ENCODE results near the gene BSN. TPM values are rescaled to one million over a fixed set of nuclear protein-coding genes. Genes with fewer than 3 reads are reported as not detected.

The BSN gene
- total RNA-seq, 1 experiment from 2014 or later: 0.93 TPM

GRCh38 chr3:49650177-49650576, 95.9 kb downstream of the BSN start:
- DNase-seq: no peak
- intact Hi-C loops (cut with micrococcal nuclease; ENCODE audit: unreplicated experiment): no loop called here
- Histone ChIP-seq H3K9me3 (no peaks in the 10 kb centered on the region), H3K27me3 (replicated peaks; ENCODE audit: control insufficient read depth, insufficient read depth, low read length) (no peaks in the 10 kb centered on the region), H3K4me1 (no peaks in the 10 kb centered on the region), H3K36me3 (ENCODE audit: control insufficient read depth, insufficient read depth, low read length) (no peaks in the 10 kb centered on the region), H3K4me3 (ENCODE audit: low read depth, low read length) (no peak overlapping the region)
- no peak overlapping the region for H3K27ac Mint-ChIP-seq (ENCODE audit: unreplicated experiment)
- peaks cover 6% of the 10 kb centered on the region for H3K36me3 Mint-ChIP-seq (ENCODE audit: insufficient read depth, unreplicated experiment)
- no peak for TF ChIP-seq CTCF (IDR thresholded peaks at IDR 0.05; ENCODE audit: insufficient read depth in 1 of 2, low read depth in 1 of 2, low read length in 1 of 2, severe bottlenecking in 1 of 2, unreplicated experiment in 1 of 2)
- POLR2A ChIA-PET: no interaction called here
- H3K4me1 Mint-ChIP-seq (ENCODE audit: low read depth, unreplicated experiment): no peaks in the 10 kb centered on the region
- BruUV-seq (replicated peaks): no TSS peak
- H3K27me3 Mint-ChIP-seq (ENCODE audit: insufficient read depth, unreplicated experiment): no peaks in the 10 kb centered on the region
- no peaks in the 10 kb centered on the region for H3K9me3 Mint-ChIP-seq (ENCODE audit: unreplicated experiment)
- H3K4me3 Mint-ChIP-seq (ENCODE audit: unreplicated experiment): no peak overlapping the region
- CTCF ChIA-PET: no interaction called here

- ChIA-PET CTCF (no interaction called here), POLR2A (no interaction called here)
- Histone ChIP-seq H3K36me3 (ENCODE audit: control insufficient read depth, insufficient read depth, low read length) (no peaks in the 10 kb centered on the region), H3K27me3 (replicated peaks; ENCODE audit: control insufficient read depth, insufficient read depth, low read length) (no peaks in the 10 kb centered on the region), H3K4me3 (ENCODE audit: low read depth, low read length) (no peak overlapping the region), H3K4me1 (no peaks in the 10 kb centered on the region), H3K9me3 (no peaks in the 10 kb centered on the region)
- no TSS peak for BruUV-seq (replicated peaks)
- peaks cover 6% of the 10 kb centered on the region for H3K36me3 Mint-ChIP-seq (ENCODE audit: insufficient read depth, unreplicated experiment)
- DNase-seq: no peak
- no peak for TF ChIP-seq CTCF (IDR thresholded peaks at IDR 0.05; ENCODE audit: insufficient read depth in 1 of 2, low read depth in 1 of 2, low read length in 1 of 2, severe bottlenecking in 1 of 2, unreplicated experiment in 1 of 2)
- H3K4me3 Mint-ChIP-seq (ENCODE audit: unreplicated experiment): no peak overlapping the region
- no peaks in the 10 kb centered on the region for H3K4me1 Mint-ChIP-seq (ENCODE audit: low read depth, unreplicated experiment)
- no peaks in the 10 kb centered on the region for H3K9me3 Mint-ChIP-seq (ENCODE audit: unreplicated experiment)
- H3K27me3 Mint-ChIP-seq (ENCODE audit: insufficient read depth, unreplicated experiment): no peaks in the 10 kb centered on the region
- H3K27ac Mint-ChIP-seq (ENCODE audit: unreplicated experiment): no peak overlapping the region
- intact Hi-C loops (cut with micrococcal nuclease; ENCODE audit: unreplicated experiment): no loop called here
Measured at GRCh38 chr3:49650637-49651036, 96.4 kb downstream of the BSN start.

DNA sequence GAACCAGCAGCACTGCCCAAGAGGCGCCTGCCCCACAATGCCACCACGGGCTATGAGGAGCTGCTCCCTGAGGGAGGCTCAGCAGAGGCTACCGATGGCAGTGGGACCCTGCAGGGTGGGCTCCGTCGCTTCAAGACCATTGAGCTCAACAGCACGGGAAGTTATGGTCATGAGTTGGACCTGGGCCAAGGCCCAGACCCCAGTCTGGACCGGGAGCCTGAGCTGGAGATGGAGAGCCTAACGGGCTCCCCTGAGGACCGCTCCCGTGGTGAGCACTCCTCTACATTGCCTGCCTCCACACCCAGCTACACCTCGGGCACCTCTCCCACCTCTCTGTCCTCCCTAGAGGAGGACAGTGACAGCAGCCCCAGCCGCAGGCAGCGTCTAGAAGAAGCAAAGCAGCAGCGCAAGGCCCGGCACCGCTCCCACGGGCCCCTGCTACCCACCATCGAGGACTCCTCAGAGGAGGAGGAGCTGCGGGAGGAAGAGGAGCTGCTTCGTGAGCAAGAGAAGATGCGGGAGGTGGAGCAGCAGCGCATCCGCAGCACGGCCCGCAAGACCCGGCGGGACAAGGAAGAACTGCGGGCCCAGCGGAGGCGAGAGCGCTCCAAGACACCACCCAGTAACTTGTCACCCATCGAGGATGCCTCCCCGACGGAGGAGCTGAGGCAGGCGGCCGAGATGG, 98.1 kb downstream of the BSN start:
- H3K4me1 Mint-ChIP-seq (ENCODE audit: low read depth, unreplicated experiment): no peaks in the 10 kb centered on the region
- Histone ChIP-seq H3K4me3 (ENCODE audit: low read depth, low read length) (no peak overlapping the region), H3K27me3 (replicated peaks; ENCODE audit: control insufficient read depth, insufficient read depth, low read length) (no peaks in the 10 kb centered on the region), H3K4me1 (no peaks in the 10 kb centered on the region), H3K9me3 (no peaks in the 10 kb centered on the region), H3K36me3 (ENCODE audit: control insufficient read depth, insufficient read depth, low read length) (no peaks in the 10 kb centered on the region)
- no peaks in the 10 kb centered on the region for H3K9me3 Mint-ChIP-seq (ENCODE audit: unreplicated experiment)
- ChIA-PET CTCF (interaction anchor here (0.5 to 1.0 kb wide), 3 partner anchors 12 to 110 kb away, joined by 3 to 8 read pairs (median 3); no protein-coding TSS in a partner anchor), POLR2A (no interaction called here)
- BruUV-seq (replicated peaks): no TSS peak
- peaks cover 3% of the 10 kb centered on the region for H3K36me3 Mint-ChIP-seq (ENCODE audit: insufficient read depth, unreplicated experiment)
- TF ChIP-seq CTCF (IDR thresholded peaks at IDR 0.05; ENCODE audit: insufficient read depth in 1 of 2, low read depth in 1 of 2, low read length in 1 of 2, severe bottlenecking in 1 of 2, unreplicated experiment in 1 of 2): no peak
- no peak for DNase-seq
- intact Hi-C loops (cut with micrococcal nuclease; ENCODE audit: unreplicated experiment): no loop called here
- no peak overlapping the region for H3K27ac Mint-ChIP-seq (ENCODE audit: unreplicated experiment)
- no peak overlapping the region for H3K4me3 Mint-ChIP-seq (ENCODE audit: unreplicated experiment)
- no peaks in the 10 kb centered on the region for H3K27me3 Mint-ChIP-seq (ENCODE audit: insufficient read depth, unreplicated experiment)
